Epithelial cell of esophagus (primary cell): ENCODE results near the gene TRIM59.
"Not testable (repeated sequence)": the region's sequence is repeated elsewhere in the genome, so short reads cannot be mapped to it uniquely, and the experiment has no call there.

Source experiments
- DNase-seq: peaks from one replicate; pipeline ENCODE4 v3.0.0; 2010; ENCODE audit warnings: low read depth
- H3K4me3 ChIP-seq: 2 replicates; pipeline ENCODE4 v1.5.1; 2011; ENCODE audit warnings: mild to moderate bottlenecking, low read length, control low read depth
- CTCF ChIP-seq: IDR thresholded peaks from 2 replicates; pipeline ENCODE4 v1.5.1; 2011; ENCODE audit warnings: low read depth, mild to moderate bottlenecking, low read length, control low read depth, inconsistent platforms; ENCODE audit not compliant: insufficient read depth; ENCODE audit errors: missing control alignments

The TRIM59 gene

GRCh38 chr3:160460033-160460432, 10.4 kb upstream of the TRIM59 start:
- TF ChIP-seq CTCF: no peak
- DNase-seq: no peak
- H3K4me3 ChIP-seq: no peak overlapping the region

DNA sequence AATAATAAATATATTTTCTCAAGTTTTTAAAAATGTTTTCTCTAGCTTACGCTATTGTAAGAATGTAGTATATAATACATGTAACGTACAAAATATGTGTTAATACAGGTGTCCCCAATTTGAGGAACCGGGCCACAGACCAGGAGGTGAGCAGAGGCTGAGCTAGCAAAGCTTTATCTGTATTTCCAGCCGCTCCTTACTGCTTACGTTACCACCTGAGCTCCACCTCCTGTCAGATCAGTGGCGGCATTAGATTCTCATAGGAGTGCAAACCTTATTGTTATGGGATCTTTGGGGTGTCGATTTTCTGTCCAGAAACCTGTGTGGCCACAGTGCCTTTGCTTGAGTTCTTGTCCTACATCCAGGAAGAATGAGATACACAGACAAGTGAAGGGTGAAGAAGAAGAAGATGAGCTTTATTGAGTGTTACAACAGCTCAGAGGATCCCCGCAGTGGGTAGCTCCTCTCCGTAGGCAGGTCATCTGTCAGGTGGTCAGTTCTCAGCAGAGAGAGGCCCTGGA, 9.9 kb upstream of the TRIM59 start:
- no peak overlapping the region for H3K4me3 ChIP-seq
- no peak for TF ChIP-seq CTCF
- no peak for DNase-seq

DNA sequence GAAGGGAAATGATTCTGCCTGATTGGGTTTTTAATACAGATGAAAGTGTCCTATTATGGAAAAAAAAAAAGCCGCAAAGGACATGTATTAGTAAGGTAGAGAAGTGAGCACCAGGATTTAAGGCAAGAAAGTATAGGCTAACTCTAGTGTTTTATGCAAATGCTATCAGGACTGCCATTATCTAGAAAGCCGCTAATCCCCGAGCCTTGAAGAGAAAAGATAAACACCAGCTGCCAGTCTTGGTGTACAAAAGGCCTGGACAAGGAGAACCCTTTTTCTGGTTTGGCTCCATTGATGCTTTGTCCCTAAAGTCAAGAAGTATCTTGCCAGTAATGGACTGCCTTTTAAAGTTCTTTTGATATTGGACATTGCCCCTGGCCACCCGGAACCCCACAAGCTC, 8.6 kb upstream of the TRIM59 start:
- H3K4me3 ChIP-seq: no peak overlapping the region
- no peak for TF ChIP-seq CTCF
- DNase-seq: no peak

DNA sequence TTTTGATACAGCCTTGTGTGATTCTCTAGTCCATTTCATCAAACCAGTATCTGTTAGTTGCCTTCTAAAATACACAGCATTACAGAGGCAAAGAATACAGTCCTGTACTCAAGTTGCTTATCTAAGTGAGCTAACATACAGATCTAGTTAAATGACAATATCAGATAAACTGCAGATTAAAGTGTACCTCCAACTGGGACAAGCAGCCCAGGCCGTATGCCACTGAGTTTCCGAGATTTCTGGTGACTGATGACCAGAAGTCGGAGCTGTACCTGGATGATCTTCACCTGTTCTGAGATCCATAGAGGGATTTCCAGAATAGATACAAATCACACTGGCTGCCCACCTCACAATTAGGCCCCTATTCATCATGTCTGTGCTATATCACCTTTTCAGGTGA, 6.3 kb upstream of the TRIM59 start:
- no peak for DNase-seq
- no peak for TF ChIP-seq CTCF
- no peak overlapping the region for H3K4me3 ChIP-seq

GRCh38 chr3:160454995-160455394, 5.4 kb upstream of the TRIM59 start:
- TF ChIP-seq CTCF: no peak
- DNase-seq: no peak
- H3K4me3 ChIP-seq: no peak overlapping the region

- DNase-seq, H3K4me3 ChIP-seq: not testable (repeated sequence)
Measured at GRCh38 chr3:160452251-160452650, 2.7 kb upstream of the TRIM59 start.

DNA sequence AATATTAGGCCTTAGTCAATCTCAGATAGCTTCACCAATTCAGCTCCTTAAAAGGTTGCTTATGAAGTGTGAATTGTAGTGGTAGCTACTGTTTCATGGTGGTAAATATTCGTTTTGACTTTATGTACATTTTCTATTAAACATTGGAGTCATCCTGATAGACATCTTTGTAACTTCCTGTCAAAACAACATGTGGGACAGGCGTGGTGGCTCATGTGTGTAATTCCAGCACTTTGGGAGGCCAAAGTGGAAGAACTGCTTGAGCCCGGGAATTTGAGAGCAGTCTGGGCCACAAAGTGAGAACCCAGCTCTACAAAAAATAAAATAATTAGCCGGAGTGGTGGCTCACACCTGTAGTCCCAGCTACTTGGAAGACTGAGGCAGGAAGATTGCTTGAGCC, 2.0 kb upstream of the TRIM59 start:
- no peak for TF ChIP-seq CTCF
- no peak overlapping the region for H3K4me3 ChIP-seq
- no peak for DNase-seq
